Fibroblast of skin of right quadriceps (primary cell): ENCODE measurements around the gene ATAT1.
A peak's percentile ranks its signal among the peaks of the same experiment; 100 is the strongest.

ENCODE experiments used
- DNase-seq: peaks from one replicate; pipeline ENCODE4 v3.0.0-alpha.2; 2013

The ATAT1 gene

GRCh38 chr6:30613251-30614043, 13.2 kb upstream of the ATAT1 start:
- no peak for DNase-seq

GRCh38 chr6:30614044-30614842, 12.4 kb upstream of the ATAT1 start:
- DNase-seq: no peak

GRCh38 chr6:30614843-30615218, 11.8 kb upstream of the ATAT1 start:
- DNase-seq: peak; percentile 98

- peak; percentile 95 for DNase-seq
Observed at GRCh38 chr6:30615219-30615957, 11.3 kb upstream of the ATAT1 start.

GRCh38 chr6:30615958-30616810, 10.5 kb upstream of the ATAT1 start:
- DNase-seq: no peak

GRCh38 chr6:30616811-30617564, 9.7 kb upstream of the ATAT1 start, which contains the start of gene PPP1R10:
PPP1R10 (minus strand) TSS chr6:30617243; CDS start chr6:30609944, 7,299 bp downstream.
- DNase-seq: peak; percentile 100

GRCh38 chr6:30617565-30618269, 9.0 kb upstream of the ATAT1 start, which contains the start of gene MRPS18B:
MRPS18B (plus strand) TSS chr6:30617840; CDS start chr6:30617866, 26 bp downstream.
- DNase-seq: peak; percentile 98

- no peak for DNase-seq
Observed at GRCh38 chr6:30618270-30618797, 8.3 kb upstream of the ATAT1 start.

GRCh38 chr6:30619561-30619960, 7.1 kb upstream of the ATAT1 start:
- no peak for DNase-seq

- no peak for DNase-seq
Observed at GRCh38 chr6:30625511-30625910, 1.2 kb upstream of the ATAT1 start.

- no peak for DNase-seq
Observed at GRCh38 chr6:30635834-30636233, 9.2 kb downstream of the ATAT1 start.

- DNase-seq: no peak
Observed at GRCh38 chr6:30640481-30640880, 13.8 kb downstream of the ATAT1 start.

- no peak for DNase-seq
Observed at GRCh38 chr6:30641048-30641447, 14.4 kb downstream of the ATAT1 start.

- no peak for DNase-seq
Observed at GRCh38 chr6:30643656-30644055, 17.0 kb downstream of the ATAT1 start.

- no peak for DNase-seq
Observed at GRCh38 chr6:30644769-30645168, 18.1 kb downstream of the ATAT1 start.

- DNase-seq: no peak
Observed at GRCh38 chr6:30645989-30646388, 19.3 kb downstream of the ATAT1 start.

- DNase-seq: peak; percentile 90
Observed at GRCh38 chr6:30646450-30647241, 20.0 kb downstream of the ATAT1 start, which contains the start of gene C6orf136. C6orf136 (plus strand) TSS chr6:30647133; CDS start chr6:30647232, 99 bp downstream.

GRCh38 chr6:30647242-30648116, 20.8 kb downstream of the ATAT1 start:
- DNase-seq: peak; percentile 47
